ENCODE results near the gene FMNL3.
"Not testable (repeated sequence)": the region's sequence is repeated elsewhere in the genome, so short reads cannot be mapped to it uniquely, and the experiment has no call there.

The FMNL3 gene

DNA sequence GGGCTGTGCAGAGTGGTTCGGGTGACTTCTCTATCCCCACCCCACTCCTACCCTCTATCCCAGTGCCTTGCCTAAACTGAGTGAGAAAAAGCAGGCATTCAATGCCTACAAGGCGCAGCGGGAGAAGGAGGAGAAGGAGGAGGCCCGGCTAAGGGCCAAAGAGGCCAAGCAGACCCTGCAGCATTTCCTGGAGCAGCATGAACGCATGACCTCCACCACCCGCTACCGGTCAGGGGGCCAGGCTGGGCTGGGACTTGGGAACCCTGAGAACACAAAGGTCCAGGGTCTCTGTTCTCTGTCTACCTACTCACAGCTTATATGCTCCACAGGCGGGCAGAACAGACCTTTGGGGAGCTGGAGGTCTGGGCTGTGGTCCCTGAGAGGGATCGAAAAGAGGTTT is 72.2 kb downstream of the FMNL3 start:
- DNase-seq (ENCODE audit: low read depth in 2 of 3, low spot score in 1 of 3) = no peak

DNA sequence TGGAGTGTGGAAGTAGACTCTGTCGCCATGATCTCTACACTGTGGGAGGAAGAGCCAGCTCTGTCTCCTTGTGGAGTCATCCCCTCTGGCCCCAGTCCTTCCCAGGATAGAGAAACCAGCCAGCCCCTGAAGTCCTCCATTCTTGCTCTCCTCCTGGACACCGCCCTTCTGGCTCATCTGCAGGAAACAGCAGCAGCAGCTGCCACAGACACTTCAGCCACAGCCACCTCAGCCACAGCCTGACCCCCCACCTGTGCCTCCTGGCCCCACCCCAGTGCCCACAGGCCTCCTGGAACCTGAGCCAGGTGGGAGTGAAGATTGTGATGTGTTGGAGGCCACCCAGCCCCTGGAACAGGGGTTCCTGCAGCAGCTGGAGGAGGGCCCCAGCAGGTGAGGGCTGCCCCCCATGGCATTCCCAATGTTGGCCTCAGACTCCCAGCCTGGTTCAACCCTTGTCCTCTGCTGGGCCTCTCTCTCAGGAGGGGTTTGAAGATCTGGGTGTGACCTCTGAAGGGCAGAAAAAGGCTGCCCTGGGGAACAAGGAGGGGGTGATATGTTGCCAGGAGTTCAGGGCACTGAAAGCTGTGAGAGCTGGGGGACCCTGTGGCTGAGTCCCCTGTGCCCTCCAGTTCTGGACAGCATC is 73.4 kb downstream of the FMNL3 start:
- no peak for DNase-seq (ENCODE audit: low read depth in 2 of 3, low spot score in 1 of 3)

DNA sequence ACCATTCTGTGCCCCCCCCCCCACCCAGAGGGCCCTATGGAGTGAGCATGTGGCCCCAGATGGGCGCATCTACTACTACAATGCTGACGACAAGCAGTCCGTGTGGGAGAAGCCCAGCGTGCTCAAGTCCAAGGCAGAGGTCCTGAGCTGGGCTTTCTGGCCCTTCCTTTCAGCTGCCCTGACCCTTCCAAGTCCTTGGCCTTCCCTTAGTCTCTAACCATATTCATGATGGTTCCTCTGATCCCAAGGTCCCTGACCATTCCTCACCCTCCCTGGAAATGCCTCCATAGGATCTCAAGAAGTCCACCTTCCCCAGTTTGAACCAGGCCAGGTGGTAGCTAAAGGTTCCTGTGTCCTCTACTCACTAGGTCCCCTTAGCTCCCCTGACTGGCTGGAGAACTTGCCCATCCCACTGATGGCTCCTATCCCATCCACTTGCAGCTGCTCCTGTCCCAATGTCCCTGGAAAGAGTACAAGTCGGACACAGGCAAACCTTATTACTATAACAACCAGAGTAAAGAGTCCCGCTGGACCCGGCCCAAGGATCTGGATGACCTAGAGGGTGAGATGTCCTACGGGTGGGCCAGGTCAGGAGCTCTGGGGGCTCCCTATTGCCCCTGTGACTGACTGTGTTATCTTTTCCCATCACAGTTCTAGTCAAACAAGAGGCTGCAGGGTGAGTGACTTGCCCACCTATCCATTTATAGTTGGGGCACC is 74.1 kb downstream of the FMNL3 start:
- no peak for DNase-seq (ENCODE audit: low read depth in 2 of 3, low spot score in 1 of 3)

DNA sequence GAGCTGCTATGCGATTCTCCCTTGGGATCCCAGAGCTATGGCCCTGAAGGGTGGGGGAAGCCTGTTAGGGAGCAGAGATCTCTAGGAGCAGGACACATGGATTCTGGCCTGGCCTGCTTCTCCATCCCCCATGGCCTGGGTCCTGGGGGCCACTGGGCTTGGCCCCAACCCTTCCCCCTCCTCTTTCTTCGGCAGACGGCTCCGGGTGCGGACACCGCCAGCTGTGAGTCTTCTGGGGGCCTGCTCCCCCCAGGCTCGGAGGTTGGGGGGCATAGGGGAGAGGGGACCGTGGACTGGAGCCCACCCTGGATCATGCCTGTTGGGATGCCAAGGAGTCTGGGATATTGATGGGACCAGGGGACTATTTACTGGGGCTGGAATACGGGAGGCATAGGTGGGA is 74.8 kb downstream of the FMNL3 start:
- no peak for DNase-seq (ENCODE audit: low read depth in 2 of 3, low spot score in 1 of 3)

DNA sequence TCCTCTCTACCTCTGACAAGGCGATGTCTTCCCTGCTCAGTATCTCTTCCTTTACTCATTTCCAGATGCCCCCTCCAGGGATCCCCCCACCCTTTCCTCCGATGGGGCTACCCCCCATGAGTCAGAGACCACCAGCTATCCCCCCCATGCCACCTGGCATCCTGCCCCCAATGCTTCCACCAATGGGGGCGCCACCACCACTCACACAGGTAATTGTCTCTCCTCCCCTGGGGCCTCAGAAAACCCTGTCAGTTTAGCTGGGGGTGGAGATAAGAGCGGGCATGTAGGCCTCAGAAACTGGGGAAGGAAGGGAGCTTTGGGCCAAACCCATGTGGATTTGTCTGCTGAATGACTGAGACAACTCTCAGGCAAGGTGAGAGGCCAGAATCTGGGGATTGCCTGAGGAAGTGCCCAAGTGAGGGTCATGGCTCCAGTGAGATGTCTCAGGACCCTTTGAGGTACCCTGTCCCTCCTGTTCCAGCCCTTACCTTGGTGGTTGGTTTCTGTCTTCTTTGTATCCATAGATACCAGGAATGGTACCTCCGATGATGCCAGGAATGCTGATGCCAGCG is 75.8 kb downstream of the FMNL3 start:
- no peak for DNase-seq (ENCODE audit: low read depth in 2 of 3, low spot score in 1 of 3)

DNA sequence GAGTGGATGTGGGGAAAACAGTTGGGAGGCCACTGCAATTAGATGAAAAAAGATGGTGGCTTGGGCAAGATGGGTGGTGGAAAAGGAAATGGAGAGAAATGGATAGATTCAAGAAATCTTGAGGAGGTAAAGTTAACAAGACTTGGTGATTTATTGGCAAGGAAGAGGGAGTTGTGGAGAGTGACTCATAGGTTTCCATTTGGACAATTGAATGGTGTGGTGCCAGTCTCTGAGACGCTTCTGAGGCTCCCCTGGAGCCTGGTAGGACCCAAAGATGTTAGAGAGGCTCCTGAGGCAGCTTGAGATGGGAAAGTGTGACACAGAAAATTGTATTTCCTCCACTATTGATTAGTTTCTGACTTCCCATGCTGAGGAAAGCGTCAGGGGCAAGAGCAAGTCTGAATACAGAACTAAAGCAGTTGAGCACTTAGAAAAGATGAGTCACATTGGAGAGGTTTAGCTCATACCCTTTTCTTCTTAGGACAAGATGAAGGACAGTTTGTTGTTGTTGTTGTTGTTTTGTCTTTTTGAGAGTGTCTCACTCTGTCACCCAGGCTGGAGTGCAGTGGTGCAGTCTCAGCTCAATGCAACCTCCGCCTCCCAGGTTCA is 79.3 kb downstream of the FMNL3 start:
- DNase-seq (ENCODE audit: low read depth in 2 of 3, low spot score in 1 of 3) = no peak

DNA sequence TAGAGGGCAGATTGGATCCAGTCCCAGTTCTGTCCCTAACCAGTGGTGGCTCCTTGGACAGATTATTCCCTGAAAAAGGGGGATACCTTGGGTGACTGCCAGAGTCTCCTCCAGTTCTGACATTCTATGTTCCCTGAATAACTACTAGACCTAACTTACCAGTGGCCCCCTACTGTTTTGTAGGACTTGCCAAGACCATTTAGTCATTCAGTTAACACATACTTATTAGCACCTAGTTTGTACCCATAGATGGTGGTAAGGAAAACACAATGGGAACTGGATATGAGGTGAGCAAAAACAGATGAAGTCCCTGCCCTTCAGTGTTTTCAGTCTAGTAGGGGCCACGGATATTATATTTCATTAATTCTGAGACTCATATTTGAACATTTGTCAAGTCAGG is 80.4 kb downstream of the FMNL3 start:
- DNase-seq (ENCODE audit: low read depth in 2 of 3, low spot score in 1 of 3) = no peak

DNA sequence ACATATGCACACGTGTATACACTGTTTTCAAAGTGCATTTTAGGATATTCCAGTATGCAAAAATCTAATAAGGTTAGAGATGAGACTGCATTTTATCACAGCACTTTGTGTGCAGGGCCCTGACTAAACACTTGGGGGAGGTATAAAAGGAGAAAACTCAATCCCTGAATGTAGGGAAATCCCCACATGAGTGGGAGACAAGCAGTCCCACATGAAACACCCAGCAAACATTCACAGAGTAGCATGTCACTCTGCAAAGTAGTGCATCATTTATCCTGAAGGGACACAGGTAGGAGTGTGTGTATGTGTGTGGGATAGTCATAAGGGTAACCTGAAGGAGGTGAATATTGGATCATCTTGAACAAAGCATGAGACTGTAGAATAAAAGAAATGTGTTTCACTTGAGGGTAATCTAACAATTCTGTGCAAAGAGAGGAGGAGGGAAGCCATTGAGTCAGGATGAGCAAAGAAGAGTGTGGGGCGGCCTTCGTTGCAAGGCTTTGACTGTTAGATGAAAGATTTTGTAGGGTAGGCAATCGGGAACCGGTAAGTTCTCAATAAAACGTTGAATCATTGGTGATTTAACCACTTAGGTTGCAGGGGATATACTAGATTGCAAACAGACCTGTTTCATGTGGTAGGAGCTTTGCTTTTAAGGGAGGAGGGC is 80.9 kb downstream of the FMNL3 start:
- DNase-seq (ENCODE audit: low read depth in 2 of 3, low spot score in 1 of 3) = no peak

DNA sequence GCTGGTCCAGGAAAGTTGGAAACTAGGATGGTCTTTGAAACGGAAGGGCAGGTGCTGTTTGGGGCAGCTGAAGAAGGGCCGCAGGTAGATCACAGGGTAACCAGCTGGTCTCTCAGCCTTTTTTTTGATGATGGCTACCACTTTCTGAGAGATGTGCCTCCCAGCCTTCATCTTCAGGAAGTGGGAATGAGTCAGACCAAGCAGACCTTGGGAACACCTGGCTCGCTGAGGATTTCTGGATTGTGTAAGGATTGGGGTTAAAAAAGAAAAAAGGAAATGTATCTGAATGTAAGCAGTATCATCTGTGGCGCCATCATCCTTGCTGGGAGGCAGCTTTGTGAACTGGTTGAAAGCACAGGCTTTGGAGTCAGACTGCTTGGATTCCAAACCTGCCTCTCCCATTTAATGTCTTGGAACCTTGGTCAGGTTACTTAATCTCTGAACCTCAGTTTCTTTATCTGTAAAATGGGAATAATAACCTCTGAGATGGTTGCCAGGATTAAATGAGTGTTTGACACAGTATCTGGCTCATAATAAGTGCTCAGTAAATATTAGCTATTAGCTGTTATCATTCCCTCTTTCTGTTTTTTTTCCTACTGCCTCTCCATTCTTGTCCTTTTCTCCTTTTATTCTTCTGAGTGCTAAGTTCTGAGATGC is 82.2 kb downstream of the FMNL3 start:
- DNase-seq (ENCODE audit: low read depth in 2 of 3, low spot score in 1 of 3) = no peak

DNA sequence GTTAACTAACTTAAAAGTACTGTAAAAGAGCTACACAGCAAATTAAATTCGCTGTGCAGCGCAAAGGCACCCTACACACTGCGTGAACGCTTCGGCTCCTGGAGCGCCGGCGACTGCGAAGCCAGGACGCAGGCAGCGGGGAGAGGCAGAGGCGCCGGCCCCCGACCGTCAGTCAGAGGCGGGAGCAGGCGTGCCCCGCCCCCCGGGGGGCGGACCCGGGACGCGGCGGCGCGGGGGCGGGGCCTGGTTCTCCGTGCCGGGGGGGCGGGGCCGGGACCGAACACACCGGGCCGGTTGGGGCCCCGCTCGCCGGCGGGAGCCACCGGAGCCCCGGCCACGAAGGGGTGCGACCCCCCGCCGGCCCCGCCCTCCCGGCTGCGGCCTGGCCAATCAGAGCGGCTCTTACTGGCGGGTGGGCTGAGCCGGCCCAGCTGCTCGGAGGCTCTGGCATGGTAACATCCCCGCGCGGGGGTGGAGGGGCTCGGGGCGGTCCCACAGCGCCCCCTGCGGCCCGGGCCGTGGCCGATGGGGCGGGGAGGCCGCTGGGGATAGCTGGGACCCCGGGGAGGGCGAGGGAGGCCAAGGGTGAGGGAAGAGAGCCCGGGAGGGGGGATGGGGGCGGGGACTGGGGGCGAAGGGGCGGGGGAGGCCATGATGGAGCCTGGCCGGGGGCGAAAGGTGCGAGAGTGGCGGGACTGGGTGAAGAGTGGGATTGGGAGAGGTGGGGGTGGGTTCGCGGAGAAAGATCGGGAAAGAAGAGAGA is 83.9 kb downstream of the FMNL3 start, which contains the start of gene PRPF40B:
PRPF40B (plus strand) TSS at position 420 of the 763 bp plus-strand sequence; CDS start at position 450, 30 bp downstream.
- DNase-seq (ENCODE audit: low read depth in 2 of 3, low spot score in 1 of 3) = peak; percentile 70 to 79 (median 74)

DNA sequence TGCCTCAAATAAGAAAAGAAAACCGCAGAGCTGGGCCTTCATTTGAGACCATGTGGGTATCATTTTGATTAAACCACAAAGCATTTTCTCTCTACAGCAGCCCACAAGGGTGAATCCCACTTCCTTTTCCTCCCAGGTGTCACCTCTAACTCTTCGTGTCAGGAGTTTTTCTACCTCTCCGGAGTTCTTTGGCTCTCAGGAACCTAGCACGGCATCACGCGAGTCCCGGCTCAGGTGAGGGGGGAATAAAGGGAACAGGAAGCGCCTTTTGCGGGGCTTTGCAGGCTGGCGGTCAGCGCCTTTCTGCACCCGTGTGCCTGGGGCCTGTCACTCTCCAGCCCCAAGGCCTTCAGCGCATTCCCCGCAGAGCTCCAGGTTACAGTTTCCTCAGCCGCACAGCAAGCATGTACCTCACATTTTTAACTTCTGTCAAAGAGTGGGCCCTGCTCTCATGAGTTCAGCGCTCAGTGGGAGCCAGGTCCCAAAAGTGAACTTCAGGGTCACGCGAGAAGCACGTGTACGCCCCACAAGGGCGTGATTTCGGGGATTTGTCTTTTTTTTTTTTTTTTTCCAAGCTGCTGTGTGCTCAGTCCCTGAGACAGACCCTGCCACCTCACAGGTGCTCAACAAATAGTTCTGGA is 84.6 kb downstream of the FMNL3 start:
- peak; percentile 13 to 40 (median 34) for DNase-seq (ENCODE audit: low read depth in 2 of 3, low spot score in 1 of 3)

DNA sequence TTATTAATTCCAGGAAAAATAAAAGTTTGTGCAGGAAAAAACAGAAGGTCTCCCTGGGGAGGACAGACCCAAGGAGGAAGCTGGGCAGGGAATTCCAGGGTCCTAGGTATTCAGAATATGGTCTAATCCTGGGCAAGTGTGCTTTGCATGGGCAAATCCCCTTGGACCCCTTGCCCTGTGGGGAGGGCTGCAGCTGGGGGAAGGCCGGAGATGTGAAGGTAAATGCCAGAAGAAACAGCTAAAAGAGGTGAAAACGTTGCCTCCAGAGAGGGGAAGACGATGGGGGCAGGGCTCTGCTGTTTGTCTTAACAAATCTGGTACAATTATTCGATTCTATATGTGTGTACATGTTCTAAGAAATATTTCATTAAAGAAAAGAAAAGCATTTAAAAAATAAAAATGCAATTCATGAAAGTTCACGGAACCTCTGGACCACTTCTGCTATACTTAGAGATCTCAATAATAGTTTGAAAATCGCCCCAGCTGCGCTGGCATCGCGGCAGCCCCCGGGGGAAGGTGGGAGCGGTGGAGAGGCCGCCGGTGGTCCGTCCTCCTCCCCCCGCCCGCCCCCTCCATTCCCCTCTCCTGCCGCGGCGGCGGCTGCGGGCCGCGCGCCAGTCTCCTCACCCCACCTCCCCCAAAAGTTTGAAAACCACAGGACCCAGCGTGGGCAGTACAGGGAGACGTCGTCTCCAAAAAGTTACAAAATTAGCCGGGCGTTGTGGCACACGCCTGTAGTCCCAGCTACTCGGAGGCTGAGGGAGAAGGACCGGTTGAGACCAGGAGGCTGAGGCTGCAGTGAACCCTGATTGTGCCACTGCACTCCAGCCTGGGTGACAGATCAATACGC is 85.3 kb downstream of the FMNL3 start:
- peak in 1 of 3 donors; percentile 32 for DNase-seq (ENCODE audit: low read depth in 2 of 3, low spot score in 1 of 3)

DNA sequence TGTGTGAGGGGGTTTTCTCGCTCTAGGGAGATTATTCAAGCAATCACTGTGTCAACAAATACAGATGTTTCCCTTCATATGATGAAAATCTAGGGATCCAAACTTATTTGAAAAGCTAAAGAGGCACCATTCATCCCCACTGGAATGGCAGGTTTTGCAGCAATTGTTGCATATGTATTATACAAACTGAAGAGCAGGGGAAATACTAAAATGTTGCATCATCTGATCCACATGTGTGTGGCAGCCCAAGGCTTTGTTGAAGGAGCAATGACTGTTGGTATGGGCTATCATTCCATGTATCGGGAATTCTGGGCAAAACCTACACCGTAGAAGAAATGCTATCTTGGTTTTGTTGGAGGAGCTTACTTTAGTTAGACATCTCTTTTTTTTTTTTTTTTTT is 87.9 kb downstream of the FMNL3 start:
- DNase-seq (ENCODE audit: low read depth in 2 of 3, low spot score in 1 of 3) = no peak

DNA sequence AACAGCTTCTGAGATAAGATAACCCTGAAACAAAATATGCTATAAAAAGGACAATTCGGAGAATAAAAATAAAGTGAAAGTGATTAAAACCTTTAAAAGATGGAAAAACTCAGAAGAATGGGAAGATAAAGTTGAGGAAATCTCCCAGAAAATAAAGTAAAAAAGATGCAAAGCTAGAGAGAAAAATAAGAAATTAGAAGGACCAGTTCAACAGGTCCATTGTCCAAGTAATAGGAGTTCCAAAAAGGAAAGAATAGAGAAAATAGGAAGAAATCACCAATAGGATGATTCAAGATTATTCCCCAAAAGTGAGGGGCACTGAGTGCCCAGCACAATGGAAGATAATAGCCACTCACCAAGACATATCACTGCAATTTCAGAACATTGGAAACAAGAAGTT is 88.6 kb downstream of the FMNL3 start:
- DNase-seq (ENCODE audit: low read depth in 2 of 3, low spot score in 1 of 3) = no peak

DNA sequence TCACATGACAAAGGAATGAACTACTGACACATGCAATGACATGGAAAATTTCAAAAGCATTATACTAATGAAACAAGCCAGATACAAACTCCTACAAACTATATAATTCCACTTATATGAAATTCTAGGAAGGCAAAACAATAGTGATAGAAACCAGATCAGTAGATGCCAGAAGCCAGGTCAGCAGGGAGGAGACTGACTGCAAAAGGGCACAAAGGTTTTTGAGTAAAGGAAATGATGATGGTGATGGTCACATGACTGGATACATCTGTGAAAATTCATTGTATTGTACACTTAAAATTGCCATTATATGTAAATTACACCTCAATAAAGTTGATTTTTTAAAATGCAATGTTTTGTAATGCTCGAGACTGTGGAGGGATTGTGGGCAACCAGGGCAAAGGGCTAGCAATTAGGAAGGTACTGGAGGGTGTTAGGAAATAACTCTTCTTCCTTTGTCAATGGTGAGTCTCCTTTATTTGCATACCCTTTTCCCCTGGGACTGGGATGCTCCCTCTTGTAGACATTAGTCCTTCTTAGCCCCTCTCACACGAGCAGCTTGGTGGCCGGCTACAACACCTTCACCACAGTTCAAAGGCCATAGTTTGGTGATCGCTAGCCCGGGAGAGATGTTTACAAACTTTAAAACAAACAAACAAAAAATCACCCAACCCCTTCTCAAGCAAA is 90.5 kb downstream of the FMNL3 start:
- no peak for DNase-seq (ENCODE audit: low read depth in 2 of 3, low spot score in 1 of 3)

DNA sequence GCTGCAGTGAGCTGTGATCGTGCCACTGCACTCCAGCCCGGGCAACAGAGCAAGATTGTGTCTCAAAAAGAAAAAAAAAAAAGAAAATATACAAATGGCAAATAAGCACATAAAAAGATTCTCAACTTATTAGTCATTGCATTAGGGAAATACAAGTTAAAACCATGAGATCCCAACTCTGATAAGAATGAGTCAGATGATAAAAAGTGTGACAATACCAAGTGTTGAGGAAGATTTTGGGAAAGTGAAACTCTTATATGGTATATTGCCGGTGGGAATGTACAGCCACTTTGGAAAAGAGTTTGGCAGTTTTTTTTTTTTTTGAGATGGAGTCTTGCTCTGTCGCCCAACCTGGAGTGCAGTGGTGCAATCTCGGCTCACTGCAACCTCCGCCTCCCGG is 91.5 kb downstream of the FMNL3 start:
- DNase-seq (ENCODE audit: low read depth in 2 of 3, low spot score in 1 of 3) = no peak

DNA sequence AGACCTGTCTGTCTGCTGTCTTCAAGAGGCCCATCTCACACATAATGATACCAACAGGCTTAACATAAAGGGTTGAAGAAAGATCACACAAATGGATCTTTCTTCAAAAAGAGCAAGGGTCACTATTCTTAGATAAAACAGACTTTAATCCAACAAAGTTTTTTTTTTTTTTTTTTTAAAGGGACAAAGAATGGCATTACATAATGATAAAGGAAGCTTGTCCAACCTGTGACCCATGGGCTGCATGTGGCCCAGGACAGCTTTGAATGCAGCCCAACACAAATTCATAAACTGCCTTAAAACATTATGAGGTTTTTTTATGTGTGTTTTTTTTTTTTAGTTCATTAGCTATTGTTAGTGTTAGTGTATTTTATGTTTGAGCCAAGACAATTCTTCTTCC is 95.0 kb downstream of the FMNL3 start:
- no peak for DNase-seq (ENCODE audit: low read depth in 2 of 3, low spot score in 1 of 3)

DNA sequence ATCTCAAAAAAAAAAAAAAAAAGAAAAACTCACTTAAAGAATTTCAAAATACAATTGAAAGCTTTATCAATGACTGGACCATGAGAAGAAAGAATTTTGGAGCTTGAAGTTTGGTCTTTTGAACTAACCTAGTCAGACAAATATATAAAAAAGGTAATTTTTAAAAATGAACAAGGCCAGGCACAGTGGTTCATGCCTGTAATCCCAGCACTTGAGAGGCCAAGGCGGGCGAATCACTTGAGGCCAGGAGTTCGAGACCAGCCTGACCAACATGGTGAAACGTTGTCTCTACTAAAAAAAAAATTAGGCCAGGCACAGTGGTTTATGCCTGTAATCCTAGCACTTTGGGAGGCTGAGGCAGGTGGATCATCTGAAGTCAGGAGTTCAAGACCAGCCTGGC is 96.4 kb downstream of the FMNL3 start:
- DNase-seq (ENCODE audit: low read depth in 2 of 3, low spot score in 1 of 3) = not testable (repeated sequence)

DNA sequence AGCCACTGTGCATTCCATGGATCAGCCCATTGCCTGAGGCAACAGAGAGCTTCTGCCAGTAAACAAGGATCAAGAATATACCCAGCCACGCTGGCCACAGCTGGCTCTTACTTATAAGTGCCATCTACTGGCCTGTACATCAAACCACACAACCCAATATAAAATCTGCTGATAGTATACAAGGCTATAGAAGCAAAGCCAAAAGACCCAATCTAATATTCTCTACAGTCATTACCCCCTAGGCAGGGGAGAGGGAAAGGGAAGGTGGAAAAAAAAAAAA is 97.4 kb downstream of the FMNL3 start:
- no peak for DNase-seq (ENCODE audit: low read depth in 2 of 3, low spot score in 1 of 3)
